Vagina (tissue), 2 donors: ENCODE data around the gene ALOX12. TPM values are rescaled to one million over a fixed set of nuclear protein-coding genes. Genes with fewer than 3 reads are reported as not detected.

Experiments
- DNase-seq, 2 donors: peaks; one replicate each; pipeline ENCODE4 v3.0.0-alpha.2; 2017; ENCODE audit errors: extremely low spot score in 2 of 2
- H3K27ac ChIP-seq: fragments of 200-600 bp; sonication (generic); one replicate; pipeline ENCODE4 v1.5.1; 2019
- H3K27me3 ChIP-seq: fragments of 200-600 bp; sonication (generic); one replicate; pipeline ENCODE4 v1.5.1; 2019
- H3K36me3 ChIP-seq, 2 donors: fragments of 200-600 bp; sonication (generic); one replicate each; pipeline ENCODE4 v1.5.1; 2017 to 2019
- H3K4me1 ChIP-seq: fragments of 200-600 bp; sonication (generic); one replicate; pipeline ENCODE4 v1.5.1; 2019
- H3K4me3 ChIP-seq, 2 donors: fragments of 200-600 bp; sonication (generic); 1 replicate in 1 of 2; 2 replicates in 1 of 2; pipeline ENCODE4 v1.5.1; 2016 to 2019
- H3K9me3 ChIP-seq: fragments of 200-600 bp; sonication (generic); one replicate; pipeline ENCODE4 v1.5.1; 2019
- POLR2A ChIP-seq, 2 donors: fragments of 450-650 bp; IDR thresholded peaks; one replicate each; pipeline ENCODE4 v1.6.1; 2017; ENCODE audit warnings: antibody characterized with exemption in 2 of 2, mild to moderate bottlenecking in 2 of 2, moderate library complexity in 2 of 2
- POLR2AphosphoS5 ChIP-seq, 2 donors: sonication (generic); formaldehyde crosslinking; IDR thresholded peaks; one replicate each; pipeline ENCODE4 v1.9.0; 2017; ENCODE audit warnings: antibody characterized with exemption in 2 of 2, mild to moderate bottlenecking in 2 of 2, low read depth in 1 of 2; ENCODE audit not compliant: insufficient read depth in 1 of 2
- intact Hi-C: fragments of 100-400 bp; cut with DNase I; formaldehyde crosslinking; loops from one replicate; pipeline ENCODE4 v1.15.1; 2023
- total RNA-seq: library from RNA; depleted of rRNA; stranded (reverse); fragments of >200 nt; gene quantifications from one replicate; pipeline ENCODE4 v1.2.3, GENCODE V29; 2016
- TF ChIP-seq, protein P1 (sequence below), 3 experiments: fragments of 450-650 bp in 2 of 3; fragments of 200-600 bp in 1 of 3; sonication (generic) in 1 of 3; IDR thresholded peaks; one replicate each; pipeline ENCODE4 v1.5.1; 2017 to 2019; ENCODE audit warnings: antibody characterized with exemption in 3 of 3, mild to moderate bottlenecking in 2 of 3, moderate library complexity in 2 of 3

ALOX12 gene
- total RNA-seq, 1 donor from 2014 or later: 16.0 TPM

DNA sequence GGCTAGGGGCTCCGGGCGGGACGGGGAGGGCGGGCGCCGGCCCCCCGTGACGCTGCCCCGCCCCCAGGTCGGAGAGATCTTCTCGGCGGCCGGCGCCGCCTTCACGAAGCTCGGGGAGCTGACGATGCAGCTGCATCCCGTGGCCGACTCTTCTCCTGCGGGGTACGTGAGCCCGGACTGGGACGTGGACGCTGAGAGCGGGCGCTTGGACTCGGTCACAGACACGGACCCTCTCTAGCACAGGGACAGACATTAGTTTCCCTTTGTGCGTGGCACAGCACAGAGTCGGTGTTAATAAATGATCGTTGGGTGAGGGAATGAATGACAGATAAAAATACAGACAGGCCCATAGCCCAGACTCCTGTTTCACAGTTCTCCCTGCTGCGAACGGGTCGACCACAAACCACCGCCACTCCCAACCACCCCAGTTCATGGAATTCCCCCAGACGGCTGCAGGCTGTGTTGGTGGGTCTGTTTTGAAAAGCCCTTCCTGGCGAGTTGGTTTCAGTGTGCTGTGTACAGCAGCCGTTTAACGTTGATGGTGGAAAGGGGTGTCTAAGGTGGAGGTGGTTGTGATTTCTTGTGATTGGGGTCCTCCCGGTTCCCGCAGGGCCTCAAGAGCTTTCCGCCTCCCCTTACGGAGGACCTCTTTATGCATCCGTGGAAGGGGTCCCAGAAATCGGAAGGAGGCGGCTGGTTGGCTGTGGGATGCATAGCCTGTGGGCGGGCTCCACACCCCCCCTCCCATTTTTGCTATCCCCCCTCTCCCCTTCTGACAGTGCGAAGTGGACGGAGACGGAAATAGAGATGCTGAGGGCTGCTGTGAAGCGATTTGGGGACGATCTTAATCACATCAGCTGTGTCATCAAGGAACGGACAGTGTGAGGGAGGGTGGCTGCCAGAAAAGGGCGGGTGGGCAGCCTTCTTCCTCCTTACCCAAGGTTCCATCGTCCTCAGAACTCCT is 19.4 kb downstream of the ALOX12 start:
- peak overlapping the region; percentile 96 for H3K27ac ChIP-seq
- H3K9me3 ChIP-seq: no peaks in the 10 kb centered on the region
- DNase-seq: no peak
- H3K4me3 ChIP-seq: peak overlapping the region; percentile 68 to 85
- H3K4me1 ChIP-seq: peaks cover 66% of the 10 kb centered on the region
- H3K36me3 ChIP-seq: no peaks in the 10 kb centered on the region
- intact Hi-C loops: no loop called here
- H3K27me3 ChIP-seq: no peaks in the 10 kb centered on the region
- TF ChIP-seq, protein P1, sequence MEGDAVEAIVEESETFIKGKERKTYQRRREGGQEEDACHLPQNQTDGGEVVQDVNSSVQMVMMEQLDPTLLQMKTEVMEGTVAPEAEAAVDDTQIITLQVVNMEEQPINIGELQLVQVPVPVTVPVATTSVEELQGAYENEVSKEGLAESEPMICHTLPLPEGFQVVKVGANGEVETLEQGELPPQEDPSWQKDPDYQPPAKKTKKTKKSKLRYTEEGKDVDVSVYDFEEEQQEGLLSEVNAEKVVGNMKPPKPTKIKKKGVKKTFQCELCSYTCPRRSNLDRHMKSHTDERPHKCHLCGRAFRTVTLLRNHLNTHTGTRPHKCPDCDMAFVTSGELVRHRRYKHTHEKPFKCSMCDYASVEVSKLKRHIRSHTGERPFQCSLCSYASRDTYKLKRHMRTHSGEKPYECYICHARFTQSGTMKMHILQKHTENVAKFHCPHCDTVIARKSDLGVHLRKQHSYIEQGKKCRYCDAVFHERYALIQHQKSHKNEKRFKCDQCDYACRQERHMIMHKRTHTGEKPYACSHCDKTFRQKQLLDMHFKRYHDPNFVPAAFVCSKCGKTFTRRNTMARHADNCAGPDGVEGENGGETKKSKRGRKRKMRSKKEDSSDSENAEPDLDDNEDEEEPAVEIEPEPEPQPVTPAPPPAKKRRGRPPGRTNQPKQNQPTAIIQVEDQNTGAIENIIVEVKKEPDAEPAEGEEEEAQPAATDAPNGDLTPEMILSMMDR (IDR thresholded peaks at IDR 0.05): no peak
- TF ChIP-seq POLR2AphosphoS5 (IDR thresholded peaks at IDR 0.05; ENCODE audit: insufficient read depth in 1 of 2, low read depth in 1 of 2): peak in 1 of 2 donors; percentile 91
- TF ChIP-seq POLR2A (IDR thresholded peaks at IDR 0.05): peak in 1 of 2 donors; percentile 81

DNA sequence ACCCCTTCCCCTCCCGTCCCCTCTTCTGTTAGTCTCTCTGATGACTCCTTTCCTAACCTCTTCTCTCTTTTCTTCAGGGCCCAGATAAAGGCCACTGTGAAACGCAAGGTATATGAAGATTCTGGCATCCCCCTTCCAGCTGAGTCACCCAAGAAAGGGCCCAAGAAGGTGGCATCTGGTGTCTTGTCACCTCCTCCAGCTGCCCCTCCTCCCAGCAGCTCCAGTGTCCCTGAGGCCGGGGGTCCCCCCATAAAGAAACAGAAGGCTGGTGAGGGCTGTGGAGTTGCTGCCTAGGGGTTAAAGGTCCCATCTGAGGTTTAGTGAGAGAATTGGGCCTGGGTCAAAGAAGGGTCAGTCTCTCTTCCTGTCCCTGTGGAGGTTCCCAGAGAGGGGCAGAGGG is 20.6 kb downstream of the ALOX12 start:
- no peaks in the 10 kb centered on the region for H3K27me3 ChIP-seq
- H3K4me3 ChIP-seq: no peak overlapping the region
- H3K36me3 ChIP-seq: no peaks in the 10 kb centered on the region
- H3K9me3 ChIP-seq: no peaks in the 10 kb centered on the region
- peaks cover 58% of the 10 kb centered on the region for H3K4me1 ChIP-seq
- peak overlapping the region; percentile 96 for H3K27ac ChIP-seq
- intact Hi-C loops: no loop called here
- DNase-seq: no peak
- TF ChIP-seq, protein P1 (IDR thresholded peaks at IDR 0.05): no peak
- TF ChIP-seq POLR2AphosphoS5 (IDR thresholded peaks at IDR 0.05; ENCODE audit: insufficient read depth in 1 of 2, low read depth in 1 of 2): no peak
- no peak for TF ChIP-seq POLR2A (IDR thresholded peaks at IDR 0.05)

DNA sequence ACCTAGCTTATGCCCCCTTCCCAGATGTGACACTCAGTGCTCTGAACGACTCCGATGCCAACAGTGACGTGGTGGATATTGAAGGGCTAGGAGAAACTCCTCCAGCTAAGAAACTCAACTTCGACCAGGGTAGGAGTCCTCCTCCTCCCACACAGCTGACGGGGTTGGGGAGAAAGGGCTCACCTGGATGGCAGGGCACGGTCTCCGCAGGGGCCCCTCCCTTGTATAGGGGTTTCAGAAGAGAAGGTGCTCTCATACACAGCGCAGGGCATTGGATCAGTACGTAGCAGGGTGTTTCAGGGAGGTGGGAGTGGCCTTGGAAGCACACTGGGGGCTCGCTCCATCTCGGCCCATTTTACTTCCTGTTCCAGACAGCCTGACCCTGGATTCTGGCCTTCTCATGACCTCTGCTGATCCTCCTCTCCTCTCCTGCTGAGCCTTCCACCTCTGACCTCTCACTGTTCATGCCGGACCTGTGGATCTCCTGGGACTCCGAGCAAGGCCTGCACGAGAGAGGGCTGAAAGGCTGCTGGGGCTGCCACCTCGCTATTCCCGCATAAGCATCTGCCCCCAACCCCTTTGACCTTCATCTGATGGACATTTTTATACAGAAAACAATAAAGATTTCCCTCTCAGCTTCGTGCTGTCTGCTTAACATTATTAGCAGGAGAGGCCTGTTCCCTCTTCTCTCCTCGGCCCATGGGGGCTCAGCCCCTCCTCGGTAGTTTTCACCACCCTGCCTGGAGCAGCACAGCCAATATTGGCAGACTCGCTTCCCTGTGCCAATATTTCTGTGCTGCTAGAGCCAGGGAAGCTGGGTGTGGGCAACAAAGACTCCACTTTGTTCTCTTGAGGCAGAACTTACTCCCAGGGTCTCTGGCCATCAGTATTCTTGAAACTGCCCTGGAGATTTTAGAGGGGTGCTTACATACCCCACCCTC is 21.3 kb downstream of the ALOX12 start:
- TF ChIP-seq POLR2A (IDR thresholded peaks at IDR 0.05) (no peak), POLR2AphosphoS5 (IDR thresholded peaks at IDR 0.05; ENCODE audit: insufficient read depth in 1 of 2, low read depth in 1 of 2) (no peak)
- TF ChIP-seq, protein P1 (IDR thresholded peaks at IDR 0.05): no peak
- H3K4me1 ChIP-seq: peaks cover 63% of the 10 kb centered on the region
- DNase-seq: no peak
- no peaks in the 10 kb centered on the region for H3K9me3 ChIP-seq
- no peaks in the 10 kb centered on the region for H3K36me3 ChIP-seq
- peak overlapping the region; percentile 86 for H3K27ac ChIP-seq
- H3K27me3 ChIP-seq: no peaks in the 10 kb centered on the region
- no peak overlapping the region for H3K4me3 ChIP-seq
- intact Hi-C loops: no loop called here

DNA sequence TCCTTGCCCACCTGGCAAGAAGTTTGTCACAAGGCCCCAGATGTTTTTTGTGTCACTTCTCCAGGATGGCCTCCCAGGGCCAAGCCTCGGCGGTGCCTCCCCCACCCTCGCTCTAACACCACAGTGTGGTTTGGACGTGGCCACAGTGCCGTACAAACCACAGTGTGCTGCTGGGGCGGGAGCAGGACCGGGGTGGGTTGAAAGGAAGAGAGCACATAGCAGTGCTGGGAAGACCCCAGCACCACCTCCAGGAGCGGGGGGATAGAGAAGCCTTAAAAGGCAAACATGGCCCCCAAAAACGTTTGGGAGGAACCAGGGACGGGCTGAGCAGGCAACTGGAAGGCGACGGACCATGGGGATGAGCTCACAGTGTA is 22.0 kb downstream of the ALOX12 start:
- DNase-seq: no peak
- intact Hi-C loops: no loop called here

More for the DNA sequence above, 22.0 kb downstream of the ALOX12 start:
- Histone ChIP-seq H3K36me3 (no peaks in the 10 kb centered on the region), H3K4me3 (peak overlapping the region; percentile 53 to 66), H3K4me1 (peaks cover 69% of the 10 kb centered on the region), H3K9me3 (no peaks in the 10 kb centered on the region), H3K27me3 (no peaks in the 10 kb centered on the region), H3K27ac (peak overlapping the region; percentile 86)
- TF ChIP-seq POLR2AphosphoS5 (IDR thresholded peaks at IDR 0.05; ENCODE audit: insufficient read depth in 1 of 2, low read depth in 1 of 2) (no peak), POLR2A (IDR thresholded peaks at IDR 0.05) (no peak)
- TF ChIP-seq, protein P1 (IDR thresholded peaks at IDR 0.05): no peak
